Tibial nerve (tissue), 4 donors: ENCODE data around the gene MBD3L5.

ENCODE experiments used
- EP300 ChIP-seq, 2 donors: sonication (generic); formaldehyde crosslinking; IDR thresholded peaks; one replicate each; pipeline ENCODE4 v1.6.1; 2017; ENCODE audit warnings: antibody characterized with exemption in 2 of 2, mild to moderate bottlenecking in 1 of 2
- TF ChIP-seq, protein P1 (sequence below), 5 experiments: fragments of 200-600 bp in 3 of 5; fragments of 450-650 bp in 2 of 5; sonication (generic) in 3 of 5; IDR thresholded peaks; one replicate each; pipeline ENCODE4 v1.5.1; 2016 to 2019; ENCODE audit warnings: antibody characterized with exemption in 5 of 5, mild to moderate bottlenecking in 3 of 5, moderate library complexity in 2 of 5

- no peak for TF ChIP-seq EP300 (IDR thresholded peaks at IDR 0.05)
- TF ChIP-seq, protein P1, sequence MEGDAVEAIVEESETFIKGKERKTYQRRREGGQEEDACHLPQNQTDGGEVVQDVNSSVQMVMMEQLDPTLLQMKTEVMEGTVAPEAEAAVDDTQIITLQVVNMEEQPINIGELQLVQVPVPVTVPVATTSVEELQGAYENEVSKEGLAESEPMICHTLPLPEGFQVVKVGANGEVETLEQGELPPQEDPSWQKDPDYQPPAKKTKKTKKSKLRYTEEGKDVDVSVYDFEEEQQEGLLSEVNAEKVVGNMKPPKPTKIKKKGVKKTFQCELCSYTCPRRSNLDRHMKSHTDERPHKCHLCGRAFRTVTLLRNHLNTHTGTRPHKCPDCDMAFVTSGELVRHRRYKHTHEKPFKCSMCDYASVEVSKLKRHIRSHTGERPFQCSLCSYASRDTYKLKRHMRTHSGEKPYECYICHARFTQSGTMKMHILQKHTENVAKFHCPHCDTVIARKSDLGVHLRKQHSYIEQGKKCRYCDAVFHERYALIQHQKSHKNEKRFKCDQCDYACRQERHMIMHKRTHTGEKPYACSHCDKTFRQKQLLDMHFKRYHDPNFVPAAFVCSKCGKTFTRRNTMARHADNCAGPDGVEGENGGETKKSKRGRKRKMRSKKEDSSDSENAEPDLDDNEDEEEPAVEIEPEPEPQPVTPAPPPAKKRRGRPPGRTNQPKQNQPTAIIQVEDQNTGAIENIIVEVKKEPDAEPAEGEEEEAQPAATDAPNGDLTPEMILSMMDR (IDR thresholded peaks at IDR 0.05) = no peak
Observed at GRCh38 chr19:7018828-7019227, 11.6 kb upstream of the MBD3L5 start.
